T-helper 22 cell (primary cell): ENCODE results near the gene SYNDIG1L.

Experiments used
- DNase-seq: peaks from one replicate; pipeline ENCODE4 v3.0.0-alpha.2; 2020; ENCODE audit warnings: low read depth

Gene SYNDIG1L

DNA sequence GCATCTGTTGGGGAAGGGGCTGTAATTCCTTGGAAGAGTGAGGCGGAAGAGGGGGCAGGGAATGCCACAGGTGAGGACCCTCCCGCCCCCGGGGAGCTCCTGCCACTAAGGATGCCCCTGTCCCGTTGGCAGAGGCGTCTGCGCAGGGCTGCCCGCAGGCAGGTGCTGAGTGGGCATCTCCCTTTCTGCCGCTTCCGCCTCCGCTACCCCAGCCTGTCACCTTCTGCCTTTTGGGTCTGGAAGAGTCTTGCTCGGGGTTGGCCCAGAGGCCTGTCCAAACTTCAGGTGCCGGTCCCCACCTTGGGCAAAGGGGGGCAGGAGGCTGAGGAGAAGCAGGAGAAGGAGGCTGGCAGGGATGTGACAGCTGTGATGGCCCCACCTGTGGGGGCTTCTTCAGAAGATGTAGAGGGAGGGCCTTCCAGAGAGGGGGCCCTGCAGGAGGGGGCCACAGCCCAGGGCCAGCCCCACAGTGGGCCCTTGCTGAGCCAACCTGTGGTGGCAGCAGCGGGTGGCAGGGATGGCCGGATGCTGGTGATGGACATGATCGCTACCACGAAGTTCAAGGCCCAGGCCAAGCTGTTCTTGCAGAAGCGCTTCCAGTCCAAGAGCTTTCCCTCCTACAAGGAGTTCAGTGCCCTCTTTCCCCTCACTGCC, 67.7 kb downstream of the SYNDIG1L start:
- DNase-seq: no peak

DNA sequence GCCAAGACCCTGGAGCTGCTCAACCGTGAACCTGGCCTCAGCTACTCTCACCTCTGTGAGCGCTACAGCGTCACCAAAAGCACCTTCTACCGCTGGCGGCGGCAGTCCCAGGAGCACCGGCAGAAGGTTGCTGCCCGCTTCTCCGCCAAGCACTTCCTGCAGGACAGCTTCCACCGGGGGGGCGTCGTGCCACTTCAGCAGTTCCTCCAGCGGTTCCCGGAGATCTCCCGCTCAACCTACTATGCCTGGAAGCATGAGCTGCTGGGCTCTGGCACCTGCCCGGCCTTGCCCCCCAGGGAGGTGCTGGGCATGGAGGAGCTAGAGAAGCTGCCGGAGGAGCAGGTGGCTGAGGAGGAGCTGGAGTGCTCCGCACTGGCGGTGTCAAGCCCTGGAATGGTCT, 68.4 kb downstream of the SYNDIG1L start:
- no peak for DNase-seq

DNA sequence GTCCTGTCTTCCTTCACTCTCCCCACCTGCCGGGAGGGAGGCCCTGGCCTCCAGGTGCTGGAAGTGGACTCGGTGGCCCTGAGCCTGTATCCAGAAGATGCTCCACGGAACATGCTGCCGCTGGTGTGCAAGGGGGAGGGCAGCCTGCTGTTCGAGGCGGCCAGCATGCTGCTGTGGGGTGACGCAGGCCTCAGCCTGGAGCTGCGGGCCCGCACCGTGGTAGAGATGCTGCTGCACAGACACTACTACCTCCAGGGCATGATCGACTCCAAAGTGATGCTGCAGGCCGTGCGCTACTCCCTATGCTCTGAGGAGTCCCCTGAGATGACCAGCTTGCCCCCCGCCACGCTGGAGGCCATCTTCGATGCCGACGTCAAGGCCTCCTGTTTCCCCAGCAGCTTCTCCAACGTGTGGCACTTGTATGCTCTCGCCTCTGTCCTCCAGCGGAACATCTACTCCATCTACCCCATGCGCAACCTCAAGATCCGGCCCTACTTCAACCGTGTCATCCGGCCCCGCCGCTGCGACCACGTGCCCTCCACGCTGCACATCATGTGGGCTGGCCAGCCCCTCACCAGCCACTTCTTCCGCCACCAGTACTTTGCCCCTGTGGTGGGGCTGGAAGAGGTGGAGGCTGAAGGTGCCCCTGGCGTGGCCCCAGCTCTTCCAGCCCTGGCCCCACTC, 69.0 kb downstream of the SYNDIG1L start:
- no peak for DNase-seq
